NOMO-1 (cell line): ENCODE results near the gene IL1RAPL1.

ENCODE experiments used
- DNase-seq, 2 experiments: peaks; one replicate each; lab custom pipeline; 2025; ENCODE audit not compliant: unreplicated experiment in 2 of 2; lab: John Stamatoyannopoulos, UW

The IL1RAPL1 gene

DNA sequence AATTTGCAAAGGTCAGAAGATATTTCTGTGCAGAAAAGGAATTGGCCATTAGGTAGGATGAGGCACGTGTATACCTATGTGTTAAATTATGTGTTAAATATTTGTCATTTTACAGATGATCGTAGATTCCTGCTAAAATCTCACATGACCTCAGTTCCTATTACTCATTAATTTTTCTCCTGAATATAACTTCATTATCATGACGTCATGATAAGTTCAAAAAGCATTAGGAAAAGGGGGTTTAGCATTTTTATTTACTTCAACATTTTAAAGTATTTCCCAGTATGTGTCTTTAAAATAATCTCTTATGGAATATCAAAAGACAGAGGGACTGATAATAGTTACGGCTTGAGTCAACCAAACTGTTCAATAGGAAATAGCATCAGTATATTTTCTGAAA, 372.8 kb downstream of the IL1RAPL1 start:
- no peak for DNase-seq

DNA sequence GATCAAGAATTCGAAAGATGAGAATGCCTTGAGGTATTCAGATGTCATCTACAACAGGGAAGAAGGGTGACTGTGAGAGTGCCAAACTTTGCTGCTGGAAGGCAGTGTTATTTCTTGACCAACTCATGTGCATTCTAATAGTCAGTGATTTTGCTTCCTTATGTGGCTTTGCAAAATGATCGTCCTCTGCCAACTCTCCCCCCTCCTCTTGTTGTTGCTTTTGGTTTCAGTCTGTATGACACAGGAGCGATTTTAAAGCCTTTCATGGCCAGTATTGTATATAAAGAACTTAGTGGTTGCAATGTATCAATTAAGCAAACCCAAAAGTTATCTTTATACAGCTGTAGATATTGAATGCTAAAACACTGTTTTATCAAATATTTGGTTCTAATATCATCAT, 379.1 kb downstream of the IL1RAPL1 start:
- DNase-seq = no peak

GRCh38 chrX:28969126-28969525, 381.9 kb downstream of the IL1RAPL1 start:
- DNase-seq = no peak

GRCh38 chrX:28979877-28980276, 392.6 kb downstream of the IL1RAPL1 start:
- DNase-seq = no peak

DNA sequence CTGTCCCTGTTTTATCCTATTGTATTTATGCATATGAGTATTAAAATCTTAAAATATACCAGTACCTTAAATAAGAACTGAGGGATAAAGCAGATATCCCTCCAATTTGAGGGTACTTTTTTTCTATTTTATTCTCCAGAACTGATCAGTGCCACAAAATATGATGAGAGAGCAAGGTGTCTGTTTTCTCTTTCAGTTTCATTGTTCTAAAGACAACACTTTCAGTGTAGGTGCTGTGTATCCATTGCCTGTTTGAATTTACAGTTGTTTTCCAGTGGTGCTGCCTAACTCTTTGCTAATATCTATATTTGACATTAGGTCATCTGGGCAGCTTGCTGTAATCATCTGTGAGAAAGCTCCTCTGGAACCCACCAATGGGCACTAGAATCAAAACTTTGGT, 394.7 kb downstream of the IL1RAPL1 start:
- DNase-seq = no peak

DNA sequence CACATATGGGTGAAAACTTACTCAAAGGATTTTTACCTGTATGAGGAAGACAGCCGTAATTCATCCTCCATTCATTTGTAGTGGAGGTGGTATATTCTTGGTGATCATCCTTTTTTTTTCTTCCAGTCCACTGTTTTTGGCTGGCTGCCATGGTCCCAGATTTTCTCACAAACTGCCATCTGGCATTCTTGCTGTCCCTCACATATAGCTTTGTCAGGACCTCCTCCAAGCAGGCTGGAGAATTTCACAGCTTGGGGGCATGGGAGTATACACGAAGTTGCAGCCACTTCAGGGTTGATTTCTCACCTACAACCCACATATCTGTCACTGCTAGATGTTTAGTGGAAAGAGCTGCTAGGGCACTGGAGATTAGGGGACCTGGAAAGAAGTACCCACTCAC, 401.0 kb downstream of the IL1RAPL1 start:
- no peak for DNase-seq

- no peak for DNase-seq
Observed at GRCh38 chrX:28997706-28998463, 410.6 kb downstream of the IL1RAPL1 start.

- no peak for DNase-seq
Observed at GRCh38 chrX:28998609-28999135, 411.4 kb downstream of the IL1RAPL1 start.

DNA sequence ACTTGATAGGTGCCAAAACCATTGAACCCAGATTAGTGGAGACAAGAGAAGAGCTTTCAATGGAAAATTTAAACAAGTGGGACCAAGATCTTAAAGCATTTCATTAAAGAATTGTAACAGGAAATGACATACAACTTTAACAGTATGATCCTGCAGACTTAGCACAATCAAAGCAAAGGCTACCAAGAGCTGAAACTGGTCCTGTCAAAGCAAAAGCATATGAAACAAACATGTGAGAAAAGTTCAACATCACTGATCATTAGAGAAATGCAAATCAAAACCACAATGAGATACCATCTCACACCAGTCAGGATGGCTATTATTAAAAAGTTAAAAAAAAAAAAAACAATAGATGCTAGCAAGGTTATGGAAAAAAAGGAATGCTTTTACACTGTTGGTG, 425.6 kb downstream of the IL1RAPL1 start:
- no peak for DNase-seq

DNA sequence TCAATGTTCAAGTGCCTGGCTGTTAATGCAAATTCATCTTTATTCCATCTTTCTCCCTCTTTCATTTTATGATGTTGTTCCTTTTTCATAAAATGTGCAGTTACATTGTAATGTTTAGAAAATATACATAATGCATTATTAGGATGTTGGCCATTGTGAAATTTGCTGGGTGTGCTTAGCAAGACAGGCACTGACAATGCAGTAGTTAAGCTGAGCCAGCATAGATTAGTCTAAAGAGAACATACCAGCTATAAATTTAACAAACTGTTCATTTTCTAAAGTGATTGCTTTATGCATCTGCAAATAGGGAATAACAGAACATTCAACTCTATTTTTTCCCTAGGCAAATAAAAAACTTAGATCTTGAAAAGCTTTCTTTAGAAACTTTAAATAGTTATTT, 436.0 kb downstream of the IL1RAPL1 start:
- no peak for DNase-seq

GRCh38 chrX:29024871-29025270, 437.6 kb downstream of the IL1RAPL1 start:
- DNase-seq = peak; percentile 85 to 95

DNA sequence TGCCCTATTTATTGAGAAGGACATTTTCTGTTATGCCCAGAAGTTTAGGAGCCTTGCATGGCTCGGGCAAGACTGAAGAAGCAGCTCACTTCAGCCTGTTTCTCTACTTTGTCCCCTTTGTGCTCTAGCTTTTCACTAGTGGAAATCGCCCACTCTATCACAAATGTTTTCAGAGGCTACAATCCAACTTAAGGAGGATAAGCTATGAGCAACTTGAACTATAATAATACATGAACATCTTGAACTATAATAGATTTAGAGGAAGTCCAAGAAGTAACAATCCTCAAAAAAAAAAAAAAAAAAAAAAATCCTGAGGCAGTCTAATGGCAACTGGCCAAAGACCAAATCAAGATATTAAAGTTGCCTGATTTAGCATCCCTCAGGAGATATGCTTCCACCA, 452.3 kb downstream of the IL1RAPL1 start:
- no peak for DNase-seq

DNA sequence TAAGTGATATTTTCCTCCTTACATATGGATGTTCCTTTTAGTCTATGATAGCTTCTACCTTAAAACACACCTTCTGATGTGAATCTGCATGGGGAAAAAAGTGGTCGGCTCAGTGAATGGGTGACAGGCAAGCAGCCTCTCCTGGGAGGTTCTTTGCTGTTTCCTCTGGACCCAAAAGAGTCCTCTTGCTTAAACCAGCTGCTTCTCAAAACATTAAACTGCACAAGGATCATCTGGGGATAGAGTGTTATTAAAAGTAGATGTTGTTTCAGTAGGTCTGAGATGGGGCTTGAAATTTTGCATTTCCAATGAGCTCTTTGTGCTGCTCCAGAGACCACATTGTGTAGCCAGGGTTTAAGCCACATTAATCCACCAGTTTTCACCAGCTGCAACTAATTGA, 452.9 kb downstream of the IL1RAPL1 start:
- DNase-seq = no peak

- DNase-seq = no peak
Observed at GRCh38 chrX:29042341-29042740, 455.1 kb downstream of the IL1RAPL1 start.

DNA sequence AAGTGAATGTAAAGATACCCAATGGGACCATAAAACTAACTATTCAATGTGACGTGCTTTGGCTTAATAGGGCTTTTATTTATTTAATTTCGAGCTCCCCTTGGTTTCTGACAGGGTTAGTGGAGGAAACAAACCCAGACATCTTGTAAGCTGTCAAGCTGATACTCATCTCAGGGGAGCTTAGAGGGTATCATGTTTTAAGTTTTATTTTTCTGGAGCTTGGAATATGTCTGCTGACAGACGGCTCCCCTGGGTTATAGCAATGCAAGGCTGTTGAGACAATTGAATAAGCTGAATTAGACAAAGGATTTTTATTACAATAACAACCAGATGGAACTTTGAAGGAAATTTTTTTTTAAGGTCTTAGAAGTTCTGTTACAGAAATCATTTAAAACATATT, 456.5 kb downstream of the IL1RAPL1 start:
- DNase-seq = no peak

- DNase-seq = no peak
Observed at GRCh38 chrX:29044423-29045184, 457.4 kb downstream of the IL1RAPL1 start.

DNA sequence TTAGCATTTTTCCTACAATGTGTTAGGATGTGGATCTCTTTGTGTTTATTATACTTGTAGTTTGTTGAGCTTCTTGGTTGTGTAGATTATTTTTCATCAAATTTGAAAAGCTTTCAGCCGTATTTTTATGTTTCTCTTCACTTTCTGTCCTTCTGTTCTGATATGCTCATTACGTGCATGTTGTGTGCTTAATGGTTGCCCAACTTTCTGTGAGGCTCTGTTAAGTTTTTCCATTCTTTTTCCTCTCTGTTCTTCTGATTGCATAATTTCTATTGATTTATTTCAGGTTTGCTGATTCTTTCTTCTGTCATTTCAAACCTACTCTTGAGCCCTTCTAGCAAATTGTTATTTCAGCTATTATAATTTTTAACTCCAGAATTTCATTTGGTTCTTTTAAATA, 478.2 kb downstream of the IL1RAPL1 start:
- no peak for DNase-seq

GRCh38 chrX:29066516-29066915, 479.3 kb downstream of the IL1RAPL1 start:
- DNase-seq = no peak

GRCh38 chrX:29067351-29067750, 480.1 kb downstream of the IL1RAPL1 start:
- no peak for DNase-seq

DNA sequence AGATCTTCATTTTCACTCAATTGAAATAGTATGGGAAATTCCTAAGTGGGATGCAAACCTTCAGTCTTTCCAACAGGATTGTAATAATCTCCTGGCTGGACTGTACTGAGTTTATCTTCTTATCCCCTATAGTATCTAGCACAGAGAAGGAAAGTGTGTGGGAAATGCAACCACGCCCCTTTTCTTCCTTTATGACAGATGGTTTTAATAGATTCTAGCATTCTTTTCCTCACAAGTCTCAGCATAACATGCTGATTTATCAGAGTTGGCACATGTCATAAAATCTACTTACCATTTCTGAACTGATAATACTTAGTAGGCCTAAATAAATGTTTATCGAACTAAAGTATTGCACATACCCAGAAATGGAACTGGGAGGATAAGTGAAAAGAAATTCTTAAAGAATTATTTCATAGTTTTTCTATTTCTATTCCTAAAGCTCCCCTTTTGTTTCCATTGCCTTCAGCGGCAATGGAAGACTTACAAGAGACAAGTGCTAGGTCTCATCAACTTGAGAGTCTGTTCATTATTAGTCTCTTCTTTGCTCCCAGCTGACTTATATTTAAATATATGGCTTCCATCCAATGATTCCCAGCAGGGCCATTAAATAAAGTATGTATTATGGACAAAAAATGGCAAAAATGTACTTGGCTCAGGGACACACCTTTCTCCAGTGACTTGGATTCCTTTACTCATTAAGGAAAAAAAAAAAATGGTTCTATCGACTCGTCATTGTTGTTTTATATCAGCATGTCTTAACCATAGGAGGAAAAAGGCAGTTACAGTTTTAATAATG, 484.5 kb downstream of the IL1RAPL1 start:
- no peak for DNase-seq

- DNase-seq = no peak
Observed at GRCh38 chrX:29082558-29082957, 495.3 kb downstream of the IL1RAPL1 start.
